ENCODE measurements around the gene CLIC6.
"Not testable (repeated sequence)": the region's sequence is repeated elsewhere in the genome, so short reads cannot be mapped to it uniquely, and the experiment has no call there.

Gene CLIC6

DNA sequence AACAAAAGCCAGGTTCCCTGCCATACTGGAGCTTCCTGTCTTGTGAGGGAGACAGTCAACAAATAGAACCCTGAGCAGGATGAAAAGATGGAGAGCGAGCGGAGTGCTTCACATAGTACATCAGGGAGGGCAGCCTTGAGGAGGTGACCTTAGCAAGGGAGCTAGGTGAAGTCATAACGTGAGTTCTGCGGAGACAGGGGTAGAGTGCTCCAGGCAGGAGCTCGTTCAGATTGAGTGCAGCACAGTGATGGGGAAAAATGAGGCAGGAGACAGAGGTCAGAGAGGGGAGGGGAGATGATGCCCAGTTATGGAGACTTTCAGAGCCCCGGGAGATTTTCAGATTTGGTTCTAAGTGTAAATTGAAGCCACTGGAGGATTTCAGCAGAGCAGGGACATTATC lies 15.3 kb upstream of the CLIC6 start:
- DNase-seq (ENCODE audit: low spot score): no peak

DNA sequence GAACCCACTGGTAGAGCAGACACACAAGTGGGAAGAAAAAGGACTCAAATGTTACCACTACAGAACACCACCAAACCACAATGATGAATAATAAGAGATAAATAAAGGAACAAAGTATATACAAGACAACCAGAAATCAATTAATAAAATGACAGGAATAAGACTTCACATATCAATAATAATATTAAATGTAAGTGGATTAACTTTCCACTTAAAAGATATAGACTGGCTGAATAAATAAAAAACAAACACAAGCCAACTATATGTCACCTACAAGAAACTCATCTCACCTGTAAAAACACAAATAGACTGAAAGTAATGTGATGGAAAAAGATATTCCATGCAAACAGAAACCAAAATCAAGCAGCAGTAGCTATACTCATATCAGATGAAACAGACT lies 6.9 kb upstream of the CLIC6 start:
- no peak for DNase-seq (ENCODE audit: low spot score)

DNA sequence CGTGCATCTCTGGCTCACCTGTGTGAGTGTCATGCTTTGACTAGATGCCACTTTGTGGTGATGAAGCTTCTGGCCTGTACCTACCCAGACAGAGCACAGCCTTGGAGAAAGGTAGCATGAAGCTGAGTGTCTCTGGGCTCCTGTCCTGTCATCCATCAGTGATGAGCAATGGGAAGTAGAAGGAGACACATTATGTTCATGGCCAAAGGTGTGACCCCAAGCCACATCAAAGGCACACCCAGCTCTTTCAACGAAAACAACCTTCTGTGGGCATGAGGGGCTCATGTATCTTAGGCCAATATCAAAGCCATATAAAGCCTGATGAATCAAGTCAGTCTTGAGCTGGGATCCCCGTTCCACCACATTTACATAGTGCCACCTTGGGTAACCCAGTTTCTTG lies 1.0 kb upstream of the CLIC6 start:
- no peak for DNase-seq (ENCODE audit: low spot score)

DNA sequence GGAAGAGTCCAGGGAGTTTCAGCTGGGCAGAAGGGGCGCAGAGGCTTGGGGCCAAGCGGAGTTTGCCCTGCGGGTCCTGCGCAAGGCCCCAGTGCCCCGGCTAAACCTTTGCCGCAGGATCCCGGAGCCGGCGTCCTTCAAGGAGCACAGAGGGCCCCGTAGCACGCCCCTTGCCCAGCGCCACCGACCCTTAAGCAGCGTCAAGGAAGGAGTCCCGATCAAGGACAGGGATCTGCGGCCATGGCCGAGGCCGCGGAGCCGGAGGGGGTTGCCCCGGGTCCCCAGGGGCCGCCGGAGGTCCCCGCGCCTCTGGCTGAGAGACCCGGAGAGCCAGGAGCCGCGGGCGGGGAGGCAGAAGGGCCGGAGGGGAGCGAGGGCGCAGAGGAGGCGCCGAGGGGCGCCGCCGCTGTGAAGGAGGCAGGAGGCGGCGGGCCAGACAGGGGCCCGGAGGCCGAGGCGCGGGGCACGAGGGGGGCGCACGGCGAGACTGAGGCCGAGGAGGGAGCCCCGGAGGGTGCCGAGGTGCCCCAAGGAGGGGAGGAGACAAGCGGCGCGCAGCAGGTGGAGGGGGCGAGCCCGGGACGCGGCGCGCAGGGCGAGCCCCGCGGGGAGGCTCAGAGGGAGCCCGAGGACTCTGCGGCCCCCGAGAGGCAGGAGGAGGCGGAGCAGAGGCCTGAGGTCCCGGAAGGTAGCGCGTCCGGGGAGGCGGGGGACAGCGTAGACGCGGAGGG lies 520 bp downstream of the CLIC6 start:
- DNase-seq (ENCODE audit: low spot score): no peak

DNA sequence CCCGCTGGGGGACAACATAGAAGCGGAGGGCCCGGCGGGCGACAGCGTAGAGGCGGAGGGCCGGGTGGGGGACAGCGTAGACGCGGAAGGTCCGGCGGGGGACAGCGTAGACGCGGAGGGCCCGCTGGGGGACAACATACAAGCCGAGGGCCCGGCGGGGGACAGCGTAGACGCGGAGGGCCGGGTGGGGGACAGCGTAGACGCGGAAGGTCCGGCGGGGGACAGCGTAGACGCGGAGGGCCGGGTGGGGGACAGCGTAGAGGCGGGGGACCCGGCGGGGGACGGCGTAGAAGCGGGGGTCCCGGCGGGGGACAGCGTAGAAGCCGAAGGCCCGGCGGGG lies 1.1 kb downstream of the CLIC6 start:
- not testable (repeated sequence) for DNase-seq (ENCODE audit: low spot score)

DNA sequence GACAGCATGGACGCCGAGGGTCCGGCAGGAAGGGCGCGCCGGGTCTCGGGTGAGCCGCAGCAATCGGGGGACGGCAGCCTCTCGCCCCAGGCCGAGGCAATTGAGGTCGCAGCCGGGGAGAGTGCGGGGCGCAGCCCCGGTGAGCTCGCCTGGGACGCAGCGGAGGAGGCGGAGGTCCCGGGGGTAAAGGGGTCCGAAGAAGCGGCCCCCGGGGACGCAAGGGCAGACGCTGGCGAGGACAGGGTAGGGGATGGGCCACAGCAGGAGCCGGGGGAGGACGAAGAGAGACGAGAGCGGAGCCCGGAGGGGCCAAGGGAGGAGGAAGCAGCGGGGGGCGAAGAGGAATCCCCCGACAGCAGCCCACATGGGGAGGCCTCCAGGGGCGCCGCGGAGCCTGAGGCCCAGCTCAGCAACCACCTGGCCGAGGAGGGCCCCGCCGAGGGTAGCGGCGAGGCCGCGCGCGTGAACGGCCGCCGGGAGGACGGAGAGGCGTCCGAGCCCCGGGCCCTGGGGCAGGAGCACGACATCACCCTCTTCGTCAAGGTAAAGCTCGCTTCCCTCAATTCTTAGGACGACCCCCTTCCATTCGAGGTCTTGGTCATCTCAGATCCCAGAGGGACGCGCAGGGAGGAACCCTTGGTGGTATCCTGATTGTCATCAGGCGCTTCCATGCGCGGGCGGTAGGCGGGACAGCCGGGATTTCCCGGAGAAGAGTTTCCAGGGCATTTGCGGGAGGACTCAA lies 1.6 kb downstream of the CLIC6 start:
- DNase-seq (ENCODE audit: low spot score): no peak

DNA sequence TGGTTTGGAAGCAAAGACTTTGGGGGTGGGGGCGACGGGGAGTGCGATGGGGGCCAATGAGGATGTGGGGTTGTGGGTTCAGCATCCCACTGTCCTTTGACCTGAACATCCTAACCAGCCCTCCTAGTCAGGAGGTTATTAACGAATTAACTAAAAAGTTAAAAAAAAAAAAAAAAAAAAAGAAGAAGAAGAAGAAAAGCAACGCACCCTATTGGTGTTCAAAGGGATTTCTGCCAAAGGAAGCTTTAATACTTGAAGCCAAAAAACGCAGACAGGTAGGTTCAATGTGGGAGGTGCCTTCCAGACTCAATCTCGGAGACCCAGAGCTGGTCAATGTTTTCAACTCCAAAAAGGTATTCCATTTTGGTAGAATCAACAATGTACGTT lies 2.2 kb downstream of the CLIC6 start:
- no peak for DNase-seq (ENCODE audit: low spot score)

DNA sequence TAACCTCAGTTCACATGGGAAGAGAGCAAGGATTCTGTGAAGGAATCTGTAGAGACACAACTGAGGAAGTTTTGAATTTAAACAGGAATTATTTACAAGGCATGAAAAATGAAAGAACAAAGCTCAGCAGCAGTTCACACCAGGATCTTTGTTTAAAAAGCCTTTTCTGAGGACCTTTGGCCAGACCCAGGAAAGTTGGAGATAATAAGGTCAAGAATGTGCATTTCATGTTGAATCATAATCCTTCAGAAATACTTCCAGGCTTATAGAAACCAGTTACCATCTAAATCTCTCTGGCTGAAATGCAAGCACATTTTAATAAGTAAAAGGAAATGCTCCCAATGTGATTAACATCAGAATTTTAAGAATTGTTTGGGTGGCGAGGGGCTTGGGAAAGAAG lies 2.7 kb downstream of the CLIC6 start:
- DNase-seq (ENCODE audit: low spot score): no peak

DNA sequence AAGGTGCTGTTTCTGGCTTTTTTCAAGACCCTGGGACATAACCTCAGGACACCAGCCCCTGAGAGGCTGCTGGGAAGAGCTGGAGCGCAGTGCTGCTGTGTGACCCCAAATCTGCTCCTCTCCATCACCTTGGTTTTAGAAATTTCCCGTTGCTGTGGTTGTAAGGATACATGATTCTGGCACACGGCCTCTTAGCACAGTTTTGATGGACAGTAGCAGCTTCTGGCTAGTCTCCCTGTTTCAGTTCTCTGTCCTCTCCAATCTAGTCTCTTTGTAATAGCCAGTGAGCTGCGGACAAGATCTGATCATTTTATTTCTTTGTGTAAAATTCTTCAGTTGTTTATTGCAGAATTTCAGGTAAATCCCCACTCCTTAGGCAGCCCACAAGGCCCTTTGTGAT lies 3.1 kb downstream of the CLIC6 start:
- DNase-seq (ENCODE audit: low spot score): no peak

DNA sequence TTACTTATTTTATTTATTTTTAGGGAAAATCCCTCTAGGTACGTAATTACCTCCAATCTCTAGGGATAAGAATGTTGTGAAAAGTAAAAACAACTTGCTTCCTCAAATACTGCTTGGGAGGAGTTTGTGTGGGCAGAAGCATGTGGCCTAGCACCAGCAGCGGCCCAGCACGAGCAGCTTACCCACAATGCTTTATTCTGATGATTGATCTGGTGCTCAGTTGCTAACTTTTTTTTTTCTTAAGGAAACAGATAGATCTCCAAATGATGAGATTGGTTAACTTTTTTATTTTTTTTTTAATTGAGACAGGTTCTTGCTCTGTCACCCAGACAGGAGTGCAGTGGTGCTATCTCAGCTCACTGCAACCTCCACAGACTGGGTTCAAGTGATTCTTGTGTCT lies 4.2 kb downstream of the CLIC6 start:
- no peak for DNase-seq (ENCODE audit: low spot score)

DNA sequence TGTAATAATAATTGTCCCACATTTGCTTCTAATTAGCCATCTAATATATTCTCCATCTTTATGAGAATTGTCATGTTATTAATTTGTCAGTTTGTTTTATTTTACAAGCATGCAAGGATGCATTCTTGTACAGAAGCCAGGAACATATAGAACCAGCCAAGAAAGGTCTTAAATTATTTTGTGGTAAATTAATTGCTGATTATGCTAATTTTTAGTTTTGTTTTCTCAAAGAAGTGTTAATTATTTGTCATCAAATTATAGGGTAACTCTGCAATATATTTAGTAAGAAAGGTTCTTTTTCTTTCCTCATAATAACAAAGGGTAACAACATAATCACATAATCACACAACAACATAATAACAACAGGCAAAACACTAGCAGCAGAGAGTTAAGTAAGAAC lies 5.7 kb downstream of the CLIC6 start:
- DNase-seq (ENCODE audit: low spot score): no peak

DNA sequence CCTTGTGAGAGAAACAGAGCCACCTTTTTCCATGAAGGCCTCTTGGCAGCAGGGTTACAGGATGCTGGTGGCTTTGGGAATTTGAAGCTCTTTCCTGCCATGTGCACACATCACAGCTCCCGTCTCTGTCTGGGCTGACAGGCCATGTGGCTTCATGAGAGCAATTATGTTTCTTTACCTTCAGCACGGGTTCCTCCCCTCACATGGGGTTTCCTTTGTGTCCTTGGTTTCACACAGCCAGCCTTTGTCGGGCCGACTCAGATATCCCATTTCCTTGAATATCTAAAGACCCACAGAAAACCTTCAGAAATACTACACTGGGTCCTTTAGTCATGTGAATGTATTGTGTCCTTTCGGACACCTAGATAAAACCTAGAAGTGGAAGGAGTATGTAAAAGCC lies 7.1 kb downstream of the CLIC6 start:
- DNase-seq (ENCODE audit: low spot score): no peak

DNA sequence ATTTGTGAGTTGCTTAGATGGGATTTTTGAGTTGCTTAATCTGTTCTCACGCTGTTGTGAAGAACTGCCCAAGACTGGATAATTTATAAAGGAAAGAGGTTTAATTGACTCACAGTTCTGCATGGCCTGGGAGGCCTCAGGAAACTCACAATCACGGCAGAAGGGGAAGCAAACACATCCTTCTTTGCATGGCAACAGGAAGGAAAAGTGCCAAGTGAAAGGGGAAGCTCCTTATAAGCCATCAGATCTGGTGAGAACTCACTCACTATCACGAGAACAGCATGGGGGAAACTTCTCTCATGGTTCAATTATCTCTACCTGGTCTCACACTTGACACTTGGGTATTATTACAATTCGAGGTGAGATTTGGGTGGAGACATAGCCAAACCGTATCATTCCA lies 10.3 kb downstream of the CLIC6 start:
- no peak for DNase-seq (ENCODE audit: low spot score)

DNA sequence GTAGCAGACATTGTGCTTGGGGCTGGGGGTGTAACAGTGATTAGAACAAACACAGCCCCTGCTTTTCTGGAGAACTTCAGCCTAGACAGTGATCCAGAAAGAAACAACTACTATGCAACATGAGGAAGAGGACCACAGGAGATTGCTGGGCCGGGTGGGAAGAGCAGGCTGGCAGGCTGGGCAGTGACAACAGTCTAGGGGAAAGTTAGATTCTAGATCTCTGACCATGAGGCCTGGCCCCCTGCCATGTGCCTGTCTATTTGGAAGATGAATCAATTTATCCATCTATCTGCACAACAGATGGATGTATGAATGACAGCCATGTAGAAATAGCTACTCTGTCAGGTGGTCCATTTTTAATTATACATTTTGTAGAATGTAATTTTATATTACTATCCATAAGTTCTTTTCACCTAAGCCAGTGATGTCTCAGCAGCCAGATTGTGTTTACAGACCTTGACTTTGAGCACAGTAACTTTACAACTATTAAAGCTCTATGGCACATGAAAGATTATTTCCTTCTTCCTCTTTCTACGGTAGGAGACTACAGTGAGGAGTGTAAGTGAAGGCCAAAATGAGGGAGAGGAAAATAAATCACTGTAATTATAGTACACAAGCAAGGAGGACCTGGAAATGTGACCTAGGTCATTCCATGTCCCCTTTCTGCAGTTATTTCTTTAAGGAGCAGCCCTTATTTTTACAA lies 15.5 kb downstream of the CLIC6 start:
- DNase-seq (ENCODE audit: low spot score): no peak

DNA sequence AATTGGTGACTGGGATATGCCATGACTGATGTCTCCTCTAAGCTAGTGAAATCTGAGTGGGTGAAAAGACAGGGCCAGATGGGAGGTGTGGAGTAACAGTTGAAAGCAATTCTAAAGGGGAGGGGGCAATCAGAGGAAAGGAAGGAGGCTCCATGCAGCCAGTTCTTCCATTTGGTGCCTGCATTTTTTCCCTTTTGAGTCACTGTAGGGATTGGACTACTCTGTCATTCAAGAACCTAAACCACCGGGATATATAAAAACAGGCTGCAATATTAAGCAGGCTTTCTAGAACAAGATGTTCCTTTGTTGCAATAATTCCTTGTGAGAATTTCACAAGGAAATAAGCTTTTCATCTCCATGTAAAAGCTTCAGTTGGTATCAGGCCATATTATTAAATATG lies 18.3 kb downstream of the CLIC6 start:
- no peak for DNase-seq (ENCODE audit: low spot score)

DNA sequence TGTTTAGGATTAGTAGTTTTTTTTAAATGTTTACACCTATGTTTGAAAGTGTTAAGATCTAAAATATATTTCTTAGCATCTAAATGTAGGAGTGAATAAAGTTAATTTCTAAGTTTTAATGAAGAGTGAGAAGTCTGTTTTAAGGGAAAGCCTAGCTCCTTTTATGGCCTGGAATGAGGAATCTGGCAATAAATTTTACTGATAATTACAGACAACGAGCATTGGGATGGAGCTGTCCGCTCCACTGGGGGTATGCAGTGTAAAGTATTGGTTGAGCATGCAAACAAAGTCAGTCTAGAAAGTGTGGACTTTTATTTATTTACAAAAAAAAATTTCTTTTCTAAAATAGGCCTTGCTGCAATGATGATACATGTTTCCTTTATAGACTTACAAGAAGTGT lies 19.0 kb downstream of the CLIC6 start:
- no peak for DNase-seq (ENCODE audit: low spot score)

DNA sequence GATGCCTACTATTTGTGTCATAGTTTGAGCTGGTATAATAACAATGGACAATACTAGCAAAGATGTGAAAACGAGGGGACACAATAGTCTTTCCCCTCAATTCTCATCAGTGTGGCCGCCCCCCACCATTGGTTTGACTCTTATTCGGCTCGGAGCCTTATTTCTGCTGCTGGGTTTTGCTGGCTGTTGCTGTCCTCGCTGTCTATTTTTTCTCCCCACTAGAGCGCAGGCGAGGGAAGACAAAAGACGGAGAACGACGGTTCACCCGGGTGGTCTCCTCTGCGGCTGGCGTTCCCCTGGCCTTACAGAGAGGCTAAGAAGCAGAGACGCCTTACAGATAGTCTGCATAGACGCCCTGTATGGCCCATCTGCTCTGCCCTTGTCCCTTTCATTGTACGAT lies 19.4 kb downstream of the CLIC6 start:
- DNase-seq (ENCODE audit: low spot score): no peak

DNA sequence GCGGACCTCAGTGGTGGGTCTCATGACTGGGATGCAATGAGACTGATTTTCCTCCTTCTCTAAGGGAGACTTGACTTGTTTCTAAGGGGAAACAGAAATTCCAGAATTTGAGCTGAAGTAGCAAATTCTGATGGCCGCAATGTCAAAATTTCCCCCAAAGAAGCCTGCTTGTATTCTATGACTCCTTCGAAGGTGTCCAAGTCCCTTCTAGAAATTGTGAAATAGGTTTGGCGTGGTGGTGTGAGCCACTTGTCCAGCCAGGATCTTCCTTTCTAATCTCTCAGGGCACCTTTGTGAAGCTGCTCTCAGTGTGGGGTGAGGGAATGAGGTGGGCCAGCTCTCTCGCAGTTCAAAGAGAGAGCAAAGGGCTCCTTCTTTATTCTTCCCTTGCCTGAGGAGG lies 19.9 kb downstream of the CLIC6 start:
- DNase-seq (ENCODE audit: low spot score): no peak

DNA sequence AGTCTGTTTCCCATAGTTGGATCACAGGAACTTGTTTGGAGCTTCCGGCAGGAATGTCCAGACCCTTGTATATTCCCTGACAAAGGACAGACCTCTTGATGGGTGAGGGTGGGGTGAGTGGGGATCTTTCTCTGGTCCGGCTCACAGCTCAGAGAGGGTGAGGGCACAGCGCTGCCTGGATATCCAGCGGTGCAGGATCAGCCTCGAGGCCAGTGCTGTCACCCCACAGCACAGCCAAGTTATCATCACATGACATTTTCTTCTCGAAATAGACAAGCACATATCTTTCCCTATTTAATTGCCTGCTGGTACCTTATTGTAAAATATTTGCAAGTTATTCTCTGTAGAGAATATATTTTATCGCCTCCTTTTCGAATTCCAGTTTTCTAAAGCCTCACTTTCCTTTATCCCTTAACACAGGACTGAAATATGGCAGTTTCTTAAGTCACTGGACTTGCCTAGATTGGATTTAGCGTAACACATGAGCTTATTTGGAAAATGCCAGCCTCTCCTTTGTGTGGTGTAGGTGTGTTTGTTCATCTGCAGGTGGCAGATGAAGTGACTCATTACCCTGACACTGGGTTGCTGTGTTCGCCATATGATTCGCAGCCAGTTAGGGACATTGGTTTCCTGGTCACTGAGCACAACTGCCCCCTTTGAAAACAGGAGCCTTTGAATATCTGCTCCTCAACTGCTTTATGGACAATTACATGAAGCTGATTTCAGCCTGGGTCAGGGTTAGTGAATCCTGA lies 21.4 kb downstream of the CLIC6 start:
- DNase-seq (ENCODE audit: low spot score): no peak

DNA sequence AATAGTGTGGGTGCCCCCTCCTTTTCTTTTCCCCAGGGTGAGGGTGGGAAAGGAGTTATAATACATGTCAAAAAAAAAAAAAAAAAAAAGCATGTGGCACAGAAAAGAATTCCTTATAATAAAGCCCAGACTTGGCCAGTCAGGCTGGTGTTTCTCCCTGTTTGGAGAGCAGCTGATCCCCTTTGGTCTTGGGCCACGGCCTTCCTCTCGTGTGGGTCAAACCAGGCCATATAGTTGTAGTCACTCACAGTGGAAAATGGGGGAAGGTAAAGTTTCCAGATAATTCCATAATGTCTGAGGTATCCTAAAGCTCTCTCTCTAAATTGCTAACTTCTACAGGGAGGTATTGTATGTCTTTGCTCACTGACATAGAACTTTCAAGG lies 22.0 kb downstream of the CLIC6 start:
- DNase-seq (ENCODE audit: low spot score): no peak

DNA sequence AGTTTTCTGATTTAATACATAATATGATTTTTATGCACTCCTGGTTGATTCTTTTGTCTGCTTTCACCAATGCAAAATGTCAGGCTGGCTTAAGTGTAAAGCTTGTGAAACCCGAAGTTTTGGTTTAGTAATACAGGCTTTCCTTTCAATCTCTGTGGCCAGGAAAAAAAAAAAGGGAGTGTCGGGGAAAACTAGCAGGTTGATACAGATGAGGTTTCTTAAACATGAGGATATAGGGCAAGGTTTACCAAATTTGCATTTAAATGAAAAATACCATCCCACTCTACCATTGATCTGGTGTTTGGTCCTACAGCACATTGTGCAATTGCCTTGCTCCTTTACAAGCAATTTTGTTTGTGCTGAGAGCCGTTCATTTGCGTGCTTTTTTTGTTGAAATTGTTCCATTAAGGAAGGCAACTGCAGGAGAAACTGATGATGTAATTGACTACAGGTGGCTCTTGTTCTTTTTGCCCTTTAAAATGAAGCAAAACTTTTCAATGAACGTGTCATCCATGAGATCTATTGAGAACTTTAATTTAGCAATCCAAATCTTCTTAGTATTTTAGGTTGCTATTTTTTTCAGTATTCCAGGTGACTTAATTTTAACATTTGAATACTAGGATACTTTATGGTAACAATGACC lies 22.7 kb downstream of the CLIC6 start:
- DNase-seq (ENCODE audit: low spot score): no peak

DNA sequence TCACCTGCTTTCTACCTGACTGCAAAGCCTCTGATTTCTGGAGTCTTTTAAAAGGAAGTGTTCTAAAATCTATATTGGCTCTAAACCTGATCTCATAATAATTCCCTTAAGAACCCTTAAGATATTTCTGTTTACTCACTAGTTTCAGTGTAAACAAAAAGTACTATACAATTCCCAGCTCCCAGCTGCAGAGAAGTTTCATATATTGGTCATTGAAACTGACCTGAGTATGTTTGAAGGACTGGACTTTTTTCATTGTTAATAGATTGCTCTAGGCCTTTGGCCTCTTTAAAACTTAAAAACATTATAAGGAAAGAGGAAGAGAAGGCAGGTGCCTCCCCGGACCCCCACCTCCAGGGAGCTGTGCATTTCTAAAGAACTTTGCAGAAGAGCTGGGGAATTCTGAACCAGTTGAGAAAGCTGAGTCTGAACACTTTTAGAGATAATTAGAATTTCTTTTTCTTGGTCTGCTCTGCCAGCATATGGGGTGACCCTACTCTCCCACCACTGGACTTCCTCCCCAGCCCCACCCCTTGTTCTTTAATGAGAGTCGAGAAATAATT lies 23.7 kb downstream of the CLIC6 start:
- DNase-seq (ENCODE audit: low spot score): no peak

Measured in HuH-7.5 (cell line).